HepG2 (cell line): ENCODE results near the gene CTBP1. TPM values are rescaled to one million over a fixed set of nuclear protein-coding genes. Genes with fewer than 3 reads are reported as not detected.
A peak's percentile ranks its signal among the peaks of the same experiment; 100 is the strongest.

Experiments used
- HOXA3 ChIP-seq: sonication (generic); formaldehyde crosslinking; IDR thresholded peaks from 2 replicates; pipeline ENCODE4 v1.5.0; 2020; ENCODE audit warnings: missing genetic modification reagents
- TFDP2 ChIP-seq: sonication (generic); formaldehyde crosslinking; IDR thresholded peaks from 2 replicates; pipeline ENCODE4 v1.4.0; 2020; ENCODE audit warnings: missing genetic modification reagents
- ZBTB40 ChIP-seq, 2 experiments: fragments of 450-650 bp in 1 of 2; sonication (generic) in 1 of 2; formaldehyde crosslinking in 1 of 2; IDR thresholded peaks; 2 replicates each; pipeline versions ENCODE4 v1.6.1 to v1.8.0; 2016 to 2022; ENCODE audit warnings: antibody characterized with exemption in 1 of 2, mild to moderate bottlenecking in 1 of 2, missing genetic modification reagents in 1 of 2
- polyA plus RNA-seq, 8 experiments: library from polyadenylated mRNA; depleted of rRNA in 3 of 8; stranded (reverse) in 7 of 8; unstranded in 1 of 8; fragments of >200 nt; fragmentation: Illumina TruSeq in 4 of 8; extraction: Trizol in 4 of 8; gene quantifications; 2 replicates each; pipeline versions ENCODE4 v1.2.1 to v1.2.3, GENCODE V29; 2011 to 2016; ENCODE audit warnings: low read depth in 4 of 8, missing spikeins in 1 of 8, mixed read lengths in 1 of 8; ENCODE audit not compliant: insufficient read depth in 1 of 8
- total RNA-seq, 5 experiments: library from RNA; depleted of rRNA; stranded (reverse); fragments of >200 nt; fragmentation: Illumina TruSeq; extraction: Trizol; gene quantifications; 2 replicates each; pipeline ENCODE4 v1.2.3, GENCODE V29; 2016; ENCODE audit warnings: low read depth in 1 of 5

The CTBP1 gene
- total and polyA plus RNA-seq, 2 of the 13 experiments (the other 11 are each of a cell fraction or from before 2014, with no cell fraction given), result 78.5 to 112 TPM

- TF ChIP-seq TFDP2 (CRISPR knock-in tag) (peak; percentile 6; the same call in 1 of the 2 replicates), ZBTB40 (IDR thresholded peaks at IDR 0.05) (no peak), ZBTB40 (CRISPR knock-in tag; IDR thresholded peaks at IDR 0.05) (peak; percentile 22; the same call in 1 of the 2 replicates), HOXA3 (peak; percentile 20; the same call in 1 of the 2 replicates)
These were observed 999 bp upstream of the CTBP1 start (continued) for GRCh38 chr4:1249731-1250526.
